Spinal cord (tissue), 10 donors: ENCODE results near the gene SLTM. TPM values are rescaled to one million over a fixed set of nuclear protein-coding genes. Genes with fewer than 3 reads are reported as not detected.
A peak's percentile ranks its signal among the peaks of the same experiment; 100 is the strongest.
"Not testable (repeated sequence)": the region's sequence is repeated elsewhere in the genome, so short reads cannot be mapped to it uniquely, and the experiment has no call there.

Experiments used
- DNase-seq, 6 donors: peaks; one replicate each; pipeline versions ENCODE4 v3.0.0 to v3.0.0-alpha.2; 2013 to 2015; ENCODE audit warnings: low spot score in 6 of 6, low read depth in 4 of 6
- H3K27ac ChIP-seq: one replicate; pipeline ENCODE4 v1.5.1; 2013; ENCODE audit warnings: low read depth, low read length, control low read depth
- H3K27me3 ChIP-seq: one replicate; pipeline ENCODE4 v1.6.1; 2013; ENCODE audit warnings: low read length; ENCODE audit not compliant: control insufficient read depth, insufficient read depth
- H3K36me3 ChIP-seq: one replicate; pipeline ENCODE4 v1.6.1; 2013; ENCODE audit warnings: low read length; ENCODE audit not compliant: control insufficient read depth, insufficient read depth
- H3K4me1 ChIP-seq: one replicate; pipeline ENCODE4 v1.6.1; 2013; ENCODE audit warnings: low read length; ENCODE audit not compliant: control insufficient read depth, insufficient read depth
- H3K4me3 ChIP-seq: one replicate; pipeline ENCODE4 v1.5.1; 2013; ENCODE audit warnings: low read depth, low read length, control low read depth
- H3K9me3 ChIP-seq: one replicate; pipeline ENCODE4 v1.6.1; 2013; ENCODE audit warnings: low read length; ENCODE audit not compliant: control insufficient read depth, insufficient read depth
- WGBS: methylation state at CpG from one replicate; pipeline ENCODE4 v1.1.5; 2013; ENCODE audit warnings: missing lambda C conversion rate; ENCODE audit not compliant: insufficient coverage; 5-methylcytosine and 5-hydroxymethylcytosine counted together
- polyA plus RNA-seq, 2 donors: library from polyadenylated mRNA; unstranded; fragments of 120-200 nt; gene quantifications; one replicate each; pipeline ENCODE4 v1.2.1, GENCODE V29; 2013; ENCODE audit not compliant: insufficient read length in 2 of 2
- total RNA-seq, 2 donors: library from RNA; depleted of rRNA in 1 of 2; stranded (reverse); fragments of 120-200 nt in 1 of 2; fragments of >200 nt in 1 of 2; gene quantifications; one replicate each; pipeline versions ENCODE4 v1.2.3 to v1.2.4, GENCODE V29; 2013 to 2014
- donor health status: healthy.

SLTM gene
- total and polyA plus RNA-seq, 4 donors: 90.5 to 93.4 (median 91.3) TPM

DNA sequence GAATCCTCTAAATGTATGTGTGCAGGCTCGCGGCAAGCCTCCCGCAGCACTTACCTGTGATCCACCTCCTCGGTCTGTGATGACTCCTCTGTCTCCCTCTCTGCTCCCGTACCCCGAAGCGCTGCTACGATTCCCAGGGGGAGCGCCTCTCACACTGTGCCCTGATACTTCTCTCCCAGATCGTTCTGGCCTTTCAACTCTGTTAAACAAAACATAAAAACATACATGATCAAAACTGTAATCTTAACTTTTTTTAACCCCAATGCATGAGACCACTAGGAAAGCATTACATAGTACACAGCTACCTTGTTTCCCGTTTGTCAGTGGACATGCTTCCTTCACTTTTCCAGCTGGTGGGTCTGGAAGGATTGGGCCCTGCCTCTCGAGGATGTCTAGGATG lies 46.6 kb downstream of the SLTM start:
- DNase-seq: no peak
- H3K4me3 ChIP-seq: no peak overlapping the region
- H3K36me3 ChIP-seq: peaks cover 46% of the 10 kb centered on the region
- no peaks in the 10 kb centered on the region for H3K27me3 ChIP-seq
- no peak overlapping the region for H3K27ac ChIP-seq
- WGBS: 94% methylated on average over 9 of the region's 12 CpGs
- H3K4me1 ChIP-seq: no peaks in the 10 kb centered on the region
- no peaks in the 10 kb centered on the region for H3K9me3 ChIP-seq

DNA sequence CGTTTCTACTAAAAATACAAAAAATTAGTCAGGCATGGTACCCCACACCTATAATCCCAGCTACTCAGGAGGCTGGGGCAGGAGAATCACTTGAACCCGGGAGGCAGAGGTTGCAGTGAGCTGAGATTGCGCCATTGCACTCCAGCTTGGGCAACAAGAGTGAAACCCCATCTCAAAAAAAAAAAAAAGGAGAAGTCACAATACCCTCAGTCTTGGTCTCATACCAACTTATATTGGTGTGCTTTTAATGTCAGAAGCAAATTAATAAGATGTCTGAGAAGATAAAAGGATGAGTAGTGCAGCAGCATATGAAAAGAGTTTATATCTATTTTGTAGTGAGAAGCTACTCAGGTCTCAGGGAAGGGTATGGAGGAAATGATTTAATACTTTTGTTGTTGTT lies 49.6 kb downstream of the SLTM start:
- not testable (repeated sequence) for DNase-seq, H3K4me1 ChIP-seq, H3K27ac ChIP-seq, H3K9me3 ChIP-seq, H3K27me3 ChIP-seq, H3K4me3 ChIP-seq
- peaks cover 61% of the 10 kb centered on the region for H3K36me3 ChIP-seq
- WGBS: 100% methylated on average over 1 of the region's 3 CpGs

DNA sequence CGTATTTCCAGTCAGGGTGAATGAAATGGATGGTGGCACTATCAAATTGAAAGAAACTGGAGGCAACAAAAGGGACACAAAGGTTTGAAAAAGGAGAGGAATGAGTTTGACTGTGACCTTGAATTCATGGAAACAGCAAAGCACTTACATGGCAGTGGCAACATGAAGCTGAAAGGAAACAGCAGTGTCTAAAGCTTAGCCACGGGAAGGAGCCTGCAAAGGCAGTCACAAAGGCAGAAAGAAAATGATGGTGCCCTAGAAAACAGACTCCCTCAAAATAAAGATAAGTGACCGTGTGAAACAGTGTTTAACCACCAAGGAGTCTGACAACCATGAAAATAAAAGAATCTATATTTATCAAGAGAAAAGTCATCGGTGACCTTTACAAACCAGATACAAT lies 51.2 kb downstream of the SLTM start:
- Histone ChIP-seq H3K36me3 (peaks cover 59% of the 10 kb centered on the region), H3K27me3 (no peaks in the 10 kb centered on the region), H3K9me3 (no peaks in the 10 kb centered on the region), H3K4me1 (no peaks in the 10 kb centered on the region), H3K4me3 (no peak overlapping the region), H3K27ac (no peak overlapping the region)
- WGBS: 69% methylated on average over 2 of the region's 4 CpGs
- DNase-seq: peak in 2 of 6 donors; percentile 6 to 18

DNA sequence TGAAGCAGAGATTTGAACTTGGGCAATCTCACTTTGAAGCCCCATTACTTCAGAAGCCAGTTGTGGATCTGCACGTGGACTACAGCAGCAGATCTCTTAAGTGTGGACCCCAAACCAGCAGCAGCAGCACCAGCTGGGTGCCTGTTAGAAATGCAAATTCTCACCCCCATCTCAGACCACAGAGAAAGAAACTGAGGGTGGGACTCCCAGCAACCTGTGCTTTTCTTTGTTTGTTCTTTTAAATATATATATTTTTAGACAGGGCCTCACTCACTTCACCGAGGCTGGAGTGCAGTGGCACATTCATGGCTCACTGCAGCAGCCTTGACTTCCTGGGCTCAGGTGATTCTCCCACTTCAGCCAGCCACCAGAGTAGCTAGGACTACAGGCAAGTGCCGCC lies 53.2 kb downstream of the SLTM start:
- Histone ChIP-seq H3K4me3 (no peak overlapping the region), H3K27me3 (no peaks in the 10 kb centered on the region), H3K9me3 (no peaks in the 10 kb centered on the region), H3K36me3 (peaks cover 48% of the 10 kb centered on the region), H3K27ac (no peak overlapping the region), H3K4me1 (no peaks in the 10 kb centered on the region)
- DNase-seq: no peak
- 85% methylated on average over 3 of the region's 3 CpGs for WGBS

DNA sequence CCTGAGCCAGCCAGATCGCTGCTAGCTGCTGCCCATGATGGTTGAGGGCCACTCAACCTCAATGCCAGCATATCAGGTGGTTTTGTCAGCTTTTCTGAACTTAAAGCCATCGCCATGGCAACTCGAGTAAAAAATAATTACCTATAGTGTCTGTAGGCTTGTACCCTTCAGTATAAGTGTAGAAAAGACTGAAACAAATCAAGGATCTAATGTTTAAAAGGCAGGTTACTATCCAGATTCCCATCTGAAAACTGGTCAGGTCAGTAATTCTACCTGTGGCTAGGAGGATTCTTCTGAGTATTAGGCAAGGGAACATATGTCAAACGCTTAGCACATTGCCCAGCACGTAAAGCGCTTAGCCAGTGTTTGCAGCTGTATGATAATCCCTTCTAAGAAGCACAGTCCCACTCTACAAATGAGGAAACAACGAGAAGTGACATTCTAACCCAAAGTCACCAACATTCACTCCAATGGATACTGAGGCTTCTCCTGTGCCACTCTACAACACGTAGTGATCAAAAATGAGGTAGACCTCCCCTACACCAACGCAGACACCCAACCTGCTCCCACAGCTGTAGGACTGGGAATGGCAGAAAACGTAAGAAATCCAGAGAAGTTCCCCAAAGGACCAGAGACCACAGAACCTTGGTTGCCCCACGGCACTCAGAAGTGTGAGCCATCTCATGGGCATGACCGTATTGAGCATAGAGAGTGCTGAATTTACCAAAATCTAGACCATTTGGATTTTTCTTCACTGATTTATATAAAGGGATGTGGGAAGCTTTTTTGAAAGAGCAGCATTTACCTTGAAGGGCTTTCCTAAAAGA lies 55.3 kb downstream of the SLTM start:
- H3K9me3 ChIP-seq: no peaks in the 10 kb centered on the region
- no peak overlapping the region for H3K27ac ChIP-seq
- H3K4me1 ChIP-seq: no peaks in the 10 kb centered on the region
- peaks cover 32% of the 10 kb centered on the region for H3K36me3 ChIP-seq
- no peak for DNase-seq
- no peak overlapping the region for H3K4me3 ChIP-seq
- no peaks in the 10 kb centered on the region for H3K27me3 ChIP-seq
- WGBS: 98% methylated on average over 8 of the region's 12 CpGs

DNA sequence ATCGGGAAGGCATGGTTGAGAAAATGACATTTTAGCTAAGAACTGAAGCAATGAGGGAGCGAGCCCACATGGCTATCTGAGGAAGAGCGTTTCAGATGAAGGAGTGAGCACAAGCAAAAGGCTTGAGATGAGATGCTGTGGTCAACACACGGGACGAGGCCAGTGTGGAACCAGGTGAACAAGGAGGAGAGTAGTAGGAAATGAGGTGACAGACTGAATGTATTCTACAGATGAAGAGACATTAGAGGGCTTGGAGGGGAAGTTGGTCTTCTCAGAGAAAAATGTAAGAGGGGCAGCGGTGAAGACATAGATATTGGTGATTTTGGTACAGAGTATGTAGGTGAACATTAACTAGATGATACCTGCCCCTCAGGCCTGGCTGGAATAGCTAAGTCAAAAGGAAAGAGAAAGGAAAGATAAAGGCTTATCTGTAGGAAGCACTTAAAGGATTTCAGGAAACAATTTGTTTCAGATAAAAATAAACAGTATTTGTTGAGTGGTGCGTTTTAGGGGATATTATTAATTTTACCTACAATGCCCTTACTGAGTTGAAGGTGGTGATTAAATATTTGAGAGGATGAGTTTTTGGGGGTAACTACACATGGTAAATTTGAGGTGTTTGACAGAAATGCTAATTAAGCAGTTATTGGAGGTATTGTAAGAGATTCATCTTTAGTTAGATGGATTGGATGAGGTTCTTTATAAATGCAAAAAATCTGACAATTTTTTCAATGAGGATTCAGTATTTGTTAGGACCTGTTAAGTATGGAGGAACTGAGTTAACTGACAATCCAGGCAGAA lies 57.0 kb downstream of the SLTM start:
- Histone ChIP-seq H3K4me1 (no peaks in the 10 kb centered on the region), H3K27me3 (no peaks in the 10 kb centered on the region), H3K4me3 (no peak overlapping the region), H3K27ac (no peak overlapping the region), H3K9me3 (no peaks in the 10 kb centered on the region), H3K36me3 (peaks cover 21% of the 10 kb centered on the region)
- 89% methylated on average over 6 of the region's 7 CpGs for WGBS
- no peak for DNase-seq

DNA sequence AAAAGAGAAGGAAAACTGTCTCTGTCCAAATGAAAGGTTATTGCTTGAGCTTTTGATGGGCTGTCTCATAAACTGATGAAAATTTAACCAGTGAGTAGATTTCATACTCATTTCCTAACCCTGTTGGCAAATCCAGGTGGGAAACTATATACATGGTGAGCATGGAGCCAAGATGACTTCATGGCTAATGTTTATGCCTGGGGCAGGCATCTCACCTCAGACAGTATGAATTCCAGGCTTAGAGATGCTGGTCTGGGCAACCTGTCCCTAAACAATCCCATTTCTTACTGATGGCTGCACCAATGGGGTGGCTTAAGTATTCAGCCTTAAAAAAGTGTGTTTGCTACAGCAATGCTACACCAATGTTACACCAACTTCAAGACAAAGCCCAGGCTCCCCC lies 58.1 kb downstream of the SLTM start:
- no peaks in the 10 kb centered on the region for H3K27me3 ChIP-seq
- peaks cover 10% of the 10 kb centered on the region for H3K36me3 ChIP-seq
- no peak overlapping the region for H3K27ac ChIP-seq
- DNase-seq: no peak
- no peak overlapping the region for H3K4me3 ChIP-seq
- no peaks in the 10 kb centered on the region for H3K9me3 ChIP-seq
- H3K4me1 ChIP-seq: no peaks in the 10 kb centered on the region

DNA sequence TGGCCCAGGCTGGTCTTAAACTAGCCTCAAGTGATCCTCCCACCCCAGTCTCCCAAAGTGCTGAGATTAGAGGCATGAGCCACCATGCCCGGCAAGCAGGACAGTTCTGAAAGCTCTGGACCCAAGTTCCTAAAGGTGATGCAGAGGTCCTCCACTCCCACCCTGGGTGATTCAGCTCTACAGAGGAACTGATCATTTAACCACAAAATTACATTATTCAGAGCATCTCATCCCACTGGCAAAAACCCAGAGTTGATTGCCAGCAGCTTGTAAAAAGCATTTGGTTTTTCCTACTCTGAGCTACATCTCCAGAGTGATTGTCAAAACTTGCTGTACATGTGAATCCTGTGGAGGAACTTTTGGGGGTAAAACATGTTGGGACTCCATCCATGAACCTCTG lies 60.2 kb downstream of the SLTM start:
- Histone ChIP-seq H3K36me3 (peaks cover 10% of the 10 kb centered on the region), H3K9me3 (no peaks in the 10 kb centered on the region), H3K4me3 (no peak overlapping the region), H3K27ac (no peak overlapping the region), H3K27me3 (no peaks in the 10 kb centered on the region), H3K4me1 (no peaks in the 10 kb centered on the region)
- DNase-seq: no peak
- 100% methylated on average over 1 of the region's 1 CpG for WGBS

DNA sequence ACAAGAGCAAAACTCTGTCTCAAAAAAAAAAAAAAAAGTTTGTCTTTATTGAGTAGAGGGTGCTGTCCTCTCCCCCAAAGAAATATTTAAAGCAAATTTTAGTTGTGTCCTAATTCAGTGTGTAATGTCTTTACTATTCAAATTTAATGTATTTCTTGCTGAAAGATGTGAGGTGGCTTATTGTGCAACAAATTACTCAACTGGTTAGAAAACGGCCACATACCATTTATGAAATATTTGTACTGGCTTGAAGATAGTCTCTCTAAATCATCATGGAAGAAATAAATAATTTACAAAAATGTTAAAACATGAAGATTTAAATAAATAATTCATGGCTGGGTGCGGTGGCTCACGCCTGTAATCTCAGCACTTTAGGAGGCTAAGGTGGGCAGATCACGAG lies 63.0 kb downstream of the SLTM start:
- H3K27ac ChIP-seq: no peak overlapping the region

DNA sequence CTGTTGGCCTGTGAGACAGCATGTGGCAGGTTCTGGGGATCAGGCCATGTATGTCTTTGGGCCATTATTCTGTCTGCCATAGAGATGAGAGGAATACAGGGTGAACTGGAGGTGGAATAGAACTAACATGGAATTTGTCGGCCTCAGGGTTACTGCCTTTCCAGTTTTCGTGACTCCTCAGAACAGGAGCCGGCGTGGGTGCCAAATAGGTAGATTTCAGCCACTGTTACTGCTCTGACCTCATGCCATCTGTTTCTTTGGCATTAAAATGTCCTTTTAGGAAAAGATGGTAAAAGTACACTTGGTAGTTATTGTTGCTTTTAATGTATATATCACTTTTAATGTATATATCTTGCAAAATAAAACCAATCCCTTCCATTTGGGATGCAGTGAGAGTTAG lies 65.6 kb downstream of the SLTM start:
- H3K27ac ChIP-seq: no peak overlapping the region
- WGBS: 100% methylated on average over 4 of the region's 4 CpGs
- no peaks in the 10 kb centered on the region for H3K9me3 ChIP-seq
- no peak for DNase-seq
- H3K36me3 ChIP-seq: no peaks in the 10 kb centered on the region
- peaks cover 13% of the 10 kb centered on the region for H3K4me1 ChIP-seq
- H3K4me3 ChIP-seq: no peak overlapping the region
- H3K27me3 ChIP-seq: no peaks in the 10 kb centered on the region

More for the DNA sequence above, 63.0 kb downstream of the SLTM start:
- Histone ChIP-seq H3K36me3 (no peaks in the 10 kb centered on the region), H3K27me3 (no peaks in the 10 kb centered on the region), H3K4me1 (peaks cover 3% of the 10 kb centered on the region), H3K4me3 (no peak overlapping the region), H3K9me3 (no peaks in the 10 kb centered on the region)
- no peak for DNase-seq
- WGBS: no CpG with 5 or more reads among the region's 4 CpGs
